HG03354 (cell line): ENCODE results near the gene RPN1.
"Not testable (repeated sequence)": the region's sequence is repeated elsewhere in the genome, so short reads cannot be mapped to it uniquely, and the experiment has no call there.

Experiments
- ATAC-seq: cut with Tn5 transposase; IDR thresholded peaks from one replicate; pipeline ENCODE4 v1.9.1; 2021; ENCODE audit warnings: mild to moderate bottlenecking; ENCODE audit not compliant: unreplicated experiment, poor library complexity, severe bottlenecking

Gene RPN1

GRCh38 chr3:128586932-128587331, 63.7 kb downstream of the RPN1 start:
- not testable (repeated sequence) for ATAC-seq

GRCh38 chr3:128586391-128586790, 64.2 kb downstream of the RPN1 start:
- ATAC-seq = not testable (repeated sequence)

GRCh38 chr3:128585974-128586373, 64.6 kb downstream of the RPN1 start:
- no peak for ATAC-seq

GRCh38 chr3:128585189-128585588, 65.4 kb downstream of the RPN1 start:
- ATAC-seq = no peak

GRCh38 chr3:128584412-128585020, 66.1 kb downstream of the RPN1 start:
- no peak for ATAC-seq

- ATAC-seq = no peak
These were observed 69.1 kb downstream of the RPN1 start for GRCh38 chr3:128581566-128581965.

- ATAC-seq = no peak
These were observed 70.7 kb downstream of the RPN1 start for GRCh38 chr3:128579927-128580326.

GRCh38 chr3:128578346-128578745, 72.3 kb downstream of the RPN1 start:
- no peak for ATAC-seq

- ATAC-seq = no peak
These were observed 72.9 kb downstream of the RPN1 start for GRCh38 chr3:128577711-128578110.

GRCh38 chr3:128576290-128576689, 74.3 kb downstream of the RPN1 start:
- ATAC-seq = no peak

GRCh38 chr3:128575777-128576176, 74.8 kb downstream of the RPN1 start:
- ATAC-seq = no peak

GRCh38 chr3:128573707-128574162, 76.9 kb downstream of the RPN1 start:
- no peak for ATAC-seq

GRCh38 chr3:128573160-128573559, 77.5 kb downstream of the RPN1 start:
- ATAC-seq = no peak

- no peak for ATAC-seq
These were observed 77.9 kb downstream of the RPN1 start for GRCh38 chr3:128572644-128573105.

GRCh38 chr3:128572013-128572412, 78.6 kb downstream of the RPN1 start:
- ATAC-seq = no peak
